ENCODE measurements around the gene CHRND.
A peak's percentile ranks its signal among the peaks of the same experiment; 100 is the strongest.
"Not testable (repeated sequence)": the region's sequence is repeated elsewhere in the genome, so short reads cannot be mapped to it uniquely, and the experiment has no call there.

Gene CHRND

GRCh38 chr2:232543928-232544631 lies 18.1 kb downstream of the CHRND start:
- DNase-seq = no peak

- DNase-seq = no peak
Measured at GRCh38 chr2:232544674-232545073, 18.7 kb downstream of the CHRND start.

DNA sequence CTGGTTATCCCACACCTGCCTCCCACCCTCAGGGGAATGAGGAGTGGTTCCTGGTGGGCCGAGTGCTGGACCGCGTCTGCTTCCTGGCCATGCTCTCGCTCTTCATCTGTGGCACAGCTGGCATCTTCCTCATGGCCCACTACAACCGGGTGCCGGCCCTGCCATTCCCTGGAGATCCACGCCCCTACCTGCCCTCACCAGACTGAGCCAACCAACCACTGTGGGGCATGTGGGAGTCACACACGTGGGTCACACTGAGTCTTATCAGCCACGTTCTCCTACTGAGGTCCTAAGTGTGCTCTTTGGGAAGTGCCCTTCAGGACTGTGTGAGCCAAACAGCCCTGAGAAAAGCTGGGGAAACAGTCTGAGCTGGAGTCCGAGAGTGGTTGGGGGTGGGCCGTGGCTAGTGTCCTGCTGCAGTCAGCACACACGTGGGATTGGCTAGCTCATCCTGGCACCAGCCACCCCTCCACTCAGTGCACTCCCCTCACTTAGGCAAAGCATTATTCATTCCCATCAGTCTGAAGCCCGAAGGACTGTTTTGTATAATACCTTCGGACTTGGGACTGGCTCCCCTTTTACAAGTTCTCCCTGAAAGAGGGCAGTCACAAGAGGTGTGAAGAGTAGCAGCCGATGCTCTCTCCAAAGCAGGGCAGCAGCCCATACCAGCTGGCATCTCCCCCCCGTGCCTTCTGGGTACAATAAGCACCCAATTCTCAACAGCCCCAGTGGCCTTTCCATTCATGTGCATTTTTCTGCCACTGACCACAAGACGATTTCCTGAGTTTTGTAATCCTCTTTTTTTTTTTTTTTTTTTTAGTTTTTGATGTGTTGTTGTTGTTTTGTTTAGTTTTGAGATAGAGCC lies 19.8 kb downstream of the CHRND start:
- DNase-seq = no peak

- no peak for DNase-seq
Measured at GRCh38 chr2:232547991-232548390, 22.0 kb downstream of the CHRND start.

DNA sequence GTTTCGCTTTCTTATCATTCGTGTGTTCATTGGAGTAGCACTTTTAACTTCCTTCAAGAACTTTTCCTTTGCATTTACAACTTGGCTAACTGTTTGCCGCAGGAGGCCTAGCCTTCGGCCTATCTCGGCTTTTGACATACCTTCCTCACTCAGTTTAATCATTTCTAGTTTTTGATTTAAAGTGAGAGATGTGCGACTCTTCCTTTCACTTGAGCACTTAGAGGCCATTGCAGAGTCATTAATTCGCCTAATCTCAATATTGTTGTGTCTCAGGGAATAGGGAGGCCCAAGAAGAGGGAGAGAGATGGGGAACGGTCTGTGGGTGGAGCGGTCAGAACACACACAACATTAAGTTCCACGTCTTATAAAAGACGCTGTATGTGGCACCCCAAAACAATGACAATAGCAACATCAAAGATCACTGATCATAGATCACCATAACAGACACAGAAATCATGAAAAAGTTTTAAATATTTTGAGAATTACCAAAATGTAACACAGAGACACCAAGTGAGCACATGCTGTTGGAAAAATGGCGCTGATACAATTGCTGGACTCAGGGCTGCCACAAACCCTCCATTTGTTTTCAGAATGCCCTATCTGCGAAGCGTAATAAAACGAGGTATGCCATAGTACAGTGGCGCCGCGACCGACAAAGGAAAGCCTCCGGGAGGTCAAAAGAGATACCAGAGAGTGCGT lies 23.8 kb downstream of the CHRND start:
- no peak for DNase-seq

DNA sequence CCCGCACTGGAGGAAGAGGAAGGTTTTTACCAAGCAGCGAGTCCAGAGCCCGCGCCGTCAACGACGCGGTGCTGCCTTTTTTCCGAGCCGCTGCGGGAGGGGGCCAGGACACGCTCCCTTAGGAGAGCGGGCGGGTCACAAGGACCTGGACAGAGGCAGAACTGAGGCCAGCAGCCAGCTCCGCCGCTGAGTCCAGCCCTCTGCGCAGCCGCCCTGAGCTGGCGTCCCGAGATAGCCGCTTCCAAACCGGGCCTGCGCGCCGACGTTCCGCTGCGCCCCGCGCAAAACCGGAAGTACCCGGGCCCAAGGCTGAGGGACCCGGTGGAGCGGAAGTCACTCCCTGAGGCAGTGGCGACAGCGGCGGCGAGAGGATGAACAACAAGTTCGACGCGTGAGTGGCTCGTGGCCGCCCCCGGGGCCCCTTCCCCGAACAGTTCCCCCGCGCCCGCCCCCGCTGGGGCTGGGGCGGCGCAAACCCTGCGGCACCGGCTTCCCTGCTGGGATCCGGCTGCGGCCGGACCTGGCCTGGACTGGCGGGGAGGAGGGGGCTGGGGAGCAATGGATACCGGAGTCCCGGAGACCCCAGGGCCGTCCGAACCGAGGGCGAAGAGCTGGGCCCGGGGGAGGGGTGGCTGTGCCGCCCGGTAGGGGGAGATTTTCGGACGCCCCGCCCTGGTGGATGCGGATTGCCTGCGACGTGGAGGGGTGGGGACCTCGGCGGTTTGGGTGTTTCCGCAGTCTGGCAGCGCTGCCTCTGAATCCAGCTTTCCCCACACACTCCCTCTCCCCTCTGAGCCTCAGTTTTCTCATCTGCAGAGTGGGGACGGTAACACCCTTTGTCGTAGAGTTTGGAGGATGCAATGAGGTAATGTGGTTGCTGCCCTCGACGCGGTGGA lies 24.6 kb downstream of the CHRND start, which contains the start of the genes EIF4E2 and TIGD1:
Gene EIF4E2 (plus strand): TSS at position 336 of the 896 bp plus-strand sequence. CDS start 36 bp downstream, at position 372.
Gene TIGD1 (minus strand): TSS at position 204 of the 896 bp plus-strand sequence. CDS start 675 bp downstream, outside the sequence.
- DNase-seq = peak; percentile 87

DNA sequence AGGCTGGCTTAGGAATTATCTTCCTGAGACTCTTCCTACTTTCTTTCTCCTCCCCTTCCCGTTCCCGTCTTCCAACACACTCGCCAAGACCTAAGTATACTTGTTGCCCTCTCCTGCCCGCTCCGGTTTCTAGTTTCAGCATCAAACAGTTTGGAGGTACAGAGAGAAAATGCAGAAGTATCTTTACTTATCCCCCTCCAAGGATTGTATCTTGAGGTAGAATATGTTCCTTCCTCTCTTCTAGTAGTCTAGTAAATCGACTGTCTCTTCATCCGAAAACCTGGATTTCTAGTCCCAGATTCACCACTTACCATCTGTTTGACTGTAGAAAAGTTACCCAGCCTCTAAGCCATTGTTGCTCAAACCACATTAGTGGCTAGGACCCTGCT lies 25.3 kb downstream of the CHRND start:
- DNase-seq = no peak

- DNase-seq = no peak
Measured at GRCh38 chr2:232551776-232552175, 25.8 kb downstream of the CHRND start.

DNA sequence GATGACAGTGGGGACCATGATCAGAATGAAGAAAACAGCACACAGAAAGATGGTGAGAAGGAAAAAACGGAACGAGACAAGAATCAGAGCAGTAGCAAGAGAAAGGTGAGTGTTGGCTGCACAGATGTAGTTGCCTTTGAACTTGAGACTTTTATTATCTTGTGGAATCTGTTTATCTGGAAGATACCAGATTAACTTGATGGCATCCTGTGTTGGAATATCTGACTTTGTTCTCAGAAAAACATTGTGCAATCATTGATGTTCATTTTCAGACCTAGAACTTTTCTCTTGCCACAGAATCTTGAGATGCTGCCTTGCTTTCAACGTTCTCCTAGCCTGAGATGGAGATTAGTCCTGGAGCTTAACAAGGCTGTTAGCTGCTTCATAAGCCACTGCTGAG lies 30.5 kb downstream of the CHRND start:
- no peak for DNase-seq

- DNase-seq = no peak
Measured at GRCh38 chr2:232562515-232563151, 36.7 kb downstream of the CHRND start.

DNA sequence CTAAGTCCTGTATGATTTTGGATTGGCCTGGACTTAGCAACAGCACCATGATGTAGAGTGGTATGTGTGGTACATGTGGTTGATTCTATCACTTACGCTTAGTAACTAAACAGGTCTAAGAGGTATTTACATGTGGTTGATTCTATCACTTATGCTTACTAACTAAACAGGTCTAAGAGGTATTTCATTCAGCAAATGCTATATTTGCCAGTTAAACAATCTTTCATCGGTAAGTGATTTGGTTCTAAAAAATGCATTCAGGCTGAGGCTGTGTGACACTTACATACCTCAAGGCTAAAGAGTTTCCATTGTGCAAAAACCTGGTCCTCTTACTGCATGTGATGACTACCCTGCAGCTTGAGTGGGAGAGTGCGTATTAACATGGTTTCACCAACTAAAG lies 37.6 kb downstream of the CHRND start:
- DNase-seq = no peak

DNA sequence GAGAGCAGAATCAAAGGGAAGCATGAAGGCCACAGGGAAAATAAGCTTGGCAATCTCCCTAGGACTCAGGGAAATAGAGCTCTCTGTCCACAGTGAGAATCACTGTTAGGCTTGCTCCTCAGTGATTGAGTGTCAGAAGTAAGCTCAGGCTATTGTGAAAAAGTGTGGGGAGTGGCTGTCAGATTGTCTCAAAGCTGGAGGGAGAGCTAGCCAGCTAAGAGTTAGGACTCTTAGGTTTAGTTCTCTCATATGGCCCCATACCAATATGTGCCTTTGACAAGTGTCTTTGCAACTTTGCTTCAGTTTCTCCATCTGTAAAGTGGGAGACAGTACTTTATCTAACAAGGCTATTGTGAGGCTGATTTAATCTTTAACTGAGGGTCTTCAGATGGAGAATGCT lies 41.8 kb downstream of the CHRND start:
- no peak for DNase-seq

- no peak for DNase-seq
Measured at GRCh38 chr2:232568161-232568560, 42.2 kb downstream of the CHRND start.

DNA sequence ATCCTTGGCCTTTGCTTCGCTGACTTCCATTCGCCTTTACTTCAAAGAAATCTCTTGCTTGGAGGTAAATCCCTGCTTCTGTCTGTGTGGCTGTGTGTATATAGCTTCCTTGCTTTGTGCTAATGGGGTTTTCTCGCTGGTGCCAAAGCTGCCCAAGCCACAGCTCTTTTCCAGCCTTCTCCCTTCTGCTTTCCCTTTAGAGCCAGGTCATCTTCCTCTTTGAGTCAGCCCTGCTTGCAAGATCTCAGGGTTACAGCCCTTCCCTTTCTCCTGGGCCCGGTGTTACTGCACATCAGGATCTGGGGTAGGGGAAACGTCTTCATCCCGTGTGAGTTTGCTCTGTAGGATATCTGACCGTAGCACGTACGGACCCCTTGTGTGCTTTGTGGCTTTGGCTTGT lies 43.6 kb downstream of the CHRND start:
- DNase-seq = no peak

- not testable (repeated sequence) for DNase-seq
Measured at GRCh38 chr2:232570481-232570880, 44.5 kb downstream of the CHRND start.

- DNase-seq = no peak
Measured at GRCh38 chr2:232571026-232571474, 45.1 kb downstream of the CHRND start.

- DNase-seq = no peak
Measured at GRCh38 chr2:232573042-232573441, 47.1 kb downstream of the CHRND start.

GRCh38 chr2:232573771-232574435 lies 47.9 kb downstream of the CHRND start:
- no peak for DNase-seq

GRCh38 chr2:232574674-232575403 lies 48.9 kb downstream of the CHRND start:
- no peak for DNase-seq

DNA sequence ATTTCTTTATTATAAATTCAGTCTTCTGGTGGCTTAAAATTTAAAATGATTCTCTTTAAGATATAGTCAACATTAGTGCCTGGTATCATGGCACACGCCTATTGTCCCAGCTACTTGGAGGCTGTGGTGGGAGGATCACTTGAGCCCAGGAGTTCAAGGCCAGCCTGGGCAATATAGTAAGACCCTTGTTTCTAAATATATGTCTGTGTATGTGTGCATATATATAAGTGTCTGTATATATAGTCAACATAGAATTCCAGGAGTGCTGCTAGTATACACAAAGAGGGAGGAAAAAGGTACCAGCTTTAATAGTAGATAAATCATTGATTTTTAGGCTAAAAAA lies 49.4 kb downstream of the CHRND start:
- no peak for DNase-seq
